ENCODE results near the gene HOXB8. TPM values are rescaled to one million over a fixed set of nuclear protein-coding genes. Genes with fewer than 3 reads are reported as not detected.

Gene HOXB8
- total RNA-seq, 1 donor from 2014 or later = 0.21 TPM

GRCh38 chr17:48612854-48613691 is 2.0 kb downstream of the HOXB8 start:
- H3K4me1 ChIP-seq = peaks cover 41% of the 10 kb centered on the region
- DNase-seq (no peak), ATAC-seq (no peak)
- intact Hi-C loops (cut with DNase I) = no loop called here
- H3K4me3 ChIP-seq = peak overlapping the region; percentile 64
- H3K9me3 ChIP-seq = no peaks in the 10 kb centered on the region
- H3K27ac ChIP-seq = no peak overlapping the region
- no peaks in the 10 kb centered on the region for H3K36me3 ChIP-seq
- peaks cover 98% of the 10 kb centered on the region for H3K27me3 ChIP-seq (ENCODE audit: low read depth)
- no peak for TF ChIP-seq CTCF (IDR thresholded peaks at IDR 0.05)

- Histone ChIP-seq H3K36me3 (no peaks in the 10 kb centered on the region), H3K4me3 (peak overlapping the region; percentile 64), H3K9me3 (no peaks in the 10 kb centered on the region), H3K27ac (no peak overlapping the region), H3K4me1 (peaks cover 38% of the 10 kb centered on the region), H3K27me3 (ENCODE audit: low read depth) (peaks cover 98% of the 10 kb centered on the region)
- no peak for TF ChIP-seq CTCF (IDR thresholded peaks at IDR 0.05)
- ATAC-seq = no peak
- intact Hi-C loops (cut with DNase I) = no loop called here
- no peak for DNase-seq
Measured at GRCh38 chr17:48612456-48612853, 2.6 kb downstream of the HOXB8 start.

- ATAC-seq (no peak), DNase-seq (no peak)
- H3K27me3 ChIP-seq (ENCODE audit: low read depth) = peaks cover 98% of the 10 kb centered on the region
- H3K27ac ChIP-seq = no peak overlapping the region
- intact Hi-C loops (cut with DNase I) = no loop called here
- TF ChIP-seq CTCF (IDR thresholded peaks at IDR 0.05) = no peak
- no peaks in the 10 kb centered on the region for H3K9me3 ChIP-seq
- peak overlapping the region; percentile 64 for H3K4me3 ChIP-seq
- no peaks in the 10 kb centered on the region for H3K36me3 ChIP-seq
- peaks cover 38% of the 10 kb centered on the region for H3K4me1 ChIP-seq
Measured at GRCh38 chr17:48611681-48612455, 3.2 kb downstream of the HOXB8 start.

GRCh38 chr17:48611213-48611612 is 3.9 kb downstream of the HOXB8 start:
- ATAC-seq (peak in 1 of 2 donors; percentile 25), DNase-seq (no peak)
- intact Hi-C loops (cut with DNase I) = no loop called here
- Histone ChIP-seq H3K27ac (peak overlapping the region; percentile 66), H3K36me3 (no peaks in the 10 kb centered on the region), H3K4me3 (peak overlapping the region; percentile 64), H3K4me1 (peaks cover 38% of the 10 kb centered on the region), H3K27me3 (ENCODE audit: low read depth) (peaks cover 98% of the 10 kb centered on the region), H3K9me3 (no peaks in the 10 kb centered on the region)
- TF ChIP-seq CTCF (IDR thresholded peaks at IDR 0.05) = no peak

- H3K27ac ChIP-seq = peak within 1 kb of the TSS; percentile 66
- TF ChIP-seq CTCF (IDR thresholded peaks at IDR 0.05) = no peak
Measured at GRCh38 chr17:48610282-48611211, 4.5 kb downstream of the HOXB8 start, which contains the start of gene HOXB7. Gene HOXB7 (minus strand): TSS chr17:48611017. CDS start chr17:48610918, 99 bp downstream.

More at GRCh38 chr17:48610282-48611211, 4.5 kb downstream of the HOXB8 start, which contains the start of gene HOXB7:
- no peaks in the 10 kb centered on the region for H3K36me3 ChIP-seq
- peaks cover 38% of the 10 kb centered on the region for H3K4me1 ChIP-seq
- H3K27me3 ChIP-seq (ENCODE audit: low read depth) = peaks cover 98% of the 10 kb centered on the region
- ATAC-seq = peak; percentile 56 to 73
- DNase-seq = peak; percentile 67
- no peaks in the 10 kb centered on the region for H3K9me3 ChIP-seq
- H3K4me3 ChIP-seq = peak within 1 kb of the TSS; percentile 64
- intact Hi-C loops (cut with DNase I) = no loop called here
